Uterus (tissue), 4 donors: ENCODE data around the gene BCKDHB. TPM values are rescaled to one million over a fixed set of nuclear protein-coding genes. Genes with fewer than 3 reads are reported as not detected.
"Not testable (repeated sequence)": the region's sequence is repeated elsewhere in the genome, so short reads cannot be mapped to it uniquely, and the experiment has no call there.

Source experiments
- DNase-seq, 2 donors: peaks; one replicate each; pipeline ENCODE4 v3.0.0-alpha.2; 2019 to 2020
- H3K27ac ChIP-seq, 2 donors: fragments of 200-600 bp; sonication (generic); 1 replicate in 1 of 2; 2 replicates in 1 of 2; pipeline ENCODE4 v1.5.1; 2016 to 2018
- H3K27me3 ChIP-seq, 2 donors: fragments of 200-600 bp; sonication (generic); one replicate each; pipeline ENCODE4 v1.5.1; 2018 to 2019; ENCODE audit warnings: control low read depth in 1 of 2
- H3K36me3 ChIP-seq, 2 donors: fragments of 200-600 bp; sonication (generic); one replicate each; pipeline ENCODE4 v1.5.1; 2019; ENCODE audit warnings: control low read depth in 1 of 2
- H3K4me1 ChIP-seq, 2 donors: fragments of 200-600 bp; sonication (generic); one replicate each; pipeline ENCODE4 v1.5.1; 2018 to 2019; ENCODE audit warnings: control low read depth in 1 of 2
- H3K4me3 ChIP-seq, 2 donors: fragments of 200-600 bp; sonication (generic); 1 replicate in 1 of 2; 2 replicates in 1 of 2; pipeline ENCODE4 v1.5.1; 2018 to 2019; ENCODE audit warnings: mild to moderate bottlenecking in 1 of 2
- H3K9me3 ChIP-seq, 2 donors: fragments of 200-600 bp; sonication (generic); one replicate each; pipeline ENCODE4 v1.5.1; 2019; ENCODE audit warnings: control low read depth in 1 of 2
- CTCF ChIP-seq, 4 experiments: fragments of 200-600 bp in 2 of 4; fragments of 450-650 bp in 2 of 4; sonication (generic) in 2 of 4; IDR thresholded peaks; one replicate each; pipeline ENCODE4 v1.5.1; 2016 to 2019; ENCODE audit warnings: antibody characterized with exemption in 4 of 4, mild to moderate bottlenecking in 2 of 4, moderate library complexity in 1 of 4
- POLR2A ChIP-seq, 2 donors: fragments of 450-650 bp; IDR thresholded peaks; one replicate each; pipeline ENCODE4 v1.6.1; 2016; ENCODE audit warnings: antibody characterized with exemption in 2 of 2, mild to moderate bottlenecking in 1 of 2, moderate library complexity in 1 of 2
- intact Hi-C: fragments of 100-400 bp; cut with DNase I; formaldehyde crosslinking; loops from one replicate; pipeline ENCODE4 v1.15.1; 2023; ENCODE audit warnings: low total_unique reads
- total RNA-seq, 4 donors: library from RNA; depleted of rRNA in 3 of 4; stranded (reverse); fragments of >200 nt in 3 of 4; gene quantifications; one replicate each; pipeline versions ENCODE4 v1.1.0 to v1.2.4, GENCODE V29; 2014 to 2023
- donor health status: DM: yes; HTN: yes; CAD: no.

BCKDHB gene
- total RNA-seq, 4 donors from 2014 or later: 7.2 to 35.5 (median 13.2) TPM

- Histone ChIP-seq H3K4me1 (no peaks in the 10 kb centered on the region), H3K4me3 (no peak overlapping the region), H3K9me3 (no peaks in the 10 kb centered on the region), H3K36me3 (no peaks in the 10 kb centered on the region), H3K27ac (no peak overlapping the region), H3K27me3 (no peaks in the 10 kb centered on the region)
- no peak for TF ChIP-seq POLR2A (IDR thresholded peaks at IDR 0.05)
- TF ChIP-seq CTCF (IDR thresholded peaks at IDR 0.05): no peak
- no peak for DNase-seq
- intact Hi-C loops: no loop called here
Observed at GRCh38 chr6:80233262-80233661, 126.8 kb downstream of the BCKDHB start.

- TF ChIP-seq CTCF (IDR thresholded peaks at IDR 0.05) (no peak), POLR2A (IDR thresholded peaks at IDR 0.05) (no peak)
Observed at GRCh38 chr6:80233958-80234357, 127.5 kb downstream of the BCKDHB start.

GRCh38 chr6:80234401-80234800 is 127.9 kb downstream of the BCKDHB start:
- H3K9me3 ChIP-seq: no peaks in the 10 kb centered on the region
- H3K4me3 ChIP-seq: no peak overlapping the region
- no peak for DNase-seq
- TF ChIP-seq CTCF (IDR thresholded peaks at IDR 0.05): no peak
- TF ChIP-seq POLR2A (IDR thresholded peaks at IDR 0.05): no peak
- H3K27me3 ChIP-seq: no peaks in the 10 kb centered on the region
- no peaks in the 10 kb centered on the region for H3K36me3 ChIP-seq
- H3K4me1 ChIP-seq: no peaks in the 10 kb centered on the region
- intact Hi-C loops: no loop called here
- no peak overlapping the region for H3K27ac ChIP-seq

More at GRCh38 chr6:80233958-80234357, 127.5 kb downstream of the BCKDHB start:
- no peak for DNase-seq
- Histone ChIP-seq H3K4me1 (no peaks in the 10 kb centered on the region), H3K27me3 (no peaks in the 10 kb centered on the region), H3K36me3 (no peaks in the 10 kb centered on the region), H3K27ac (no peak overlapping the region), H3K9me3 (no peaks in the 10 kb centered on the region), H3K4me3 (no peak overlapping the region)
- intact Hi-C loops: no loop called here

GRCh38 chr6:80234908-80235307 is 128.4 kb downstream of the BCKDHB start:
- no peak for DNase-seq
- Histone ChIP-seq H3K27me3 (no peaks in the 10 kb centered on the region), H3K4me1 (no peaks in the 10 kb centered on the region), H3K4me3 (no peak overlapping the region), H3K36me3 (no peaks in the 10 kb centered on the region), H3K27ac (no peak overlapping the region), H3K9me3 (no peaks in the 10 kb centered on the region)
- TF ChIP-seq POLR2A (IDR thresholded peaks at IDR 0.05) (no peak), CTCF (IDR thresholded peaks at IDR 0.05) (no peak)
- intact Hi-C loops: no loop called here

- TF ChIP-seq CTCF (IDR thresholded peaks at IDR 0.05): no peak
- TF ChIP-seq POLR2A (IDR thresholded peaks at IDR 0.05): no peak
- intact Hi-C loops: no loop called here
- no peaks in the 10 kb centered on the region for H3K27me3 ChIP-seq
Observed at GRCh38 chr6:80235647-80236046, 129.2 kb downstream of the BCKDHB start.

GRCh38 chr6:80238754-80239153 is 132.3 kb downstream of the BCKDHB start:
- H3K27ac ChIP-seq, H3K4me1 ChIP-seq, intact Hi-C loops: not testable (repeated sequence)

More at GRCh38 chr6:80235647-80236046, 129.2 kb downstream of the BCKDHB start:
- Histone ChIP-seq H3K36me3 (no peaks in the 10 kb centered on the region), H3K4me3 (no peak overlapping the region), H3K9me3 (no peaks in the 10 kb centered on the region), H3K27ac (no peak overlapping the region), H3K4me1 (no peaks in the 10 kb centered on the region)
- DNase-seq: no peak

More at GRCh38 chr6:80238754-80239153, 132.3 kb downstream of the BCKDHB start:
- not testable (repeated sequence) for H3K27me3 ChIP-seq, H3K9me3 ChIP-seq, H3K36me3 ChIP-seq, DNase-seq, H3K4me3 ChIP-seq
